Measurements from ENCODE around the gene KCTD13. TPM values are rescaled to one million over a fixed set of nuclear protein-coding genes. Genes with fewer than 3 reads are reported as not detected.

Gene KCTD13
- total and polyA plus RNA-seq, 4 donors = 15.0 to 26.2 (median 16.5) TPM

DNA sequence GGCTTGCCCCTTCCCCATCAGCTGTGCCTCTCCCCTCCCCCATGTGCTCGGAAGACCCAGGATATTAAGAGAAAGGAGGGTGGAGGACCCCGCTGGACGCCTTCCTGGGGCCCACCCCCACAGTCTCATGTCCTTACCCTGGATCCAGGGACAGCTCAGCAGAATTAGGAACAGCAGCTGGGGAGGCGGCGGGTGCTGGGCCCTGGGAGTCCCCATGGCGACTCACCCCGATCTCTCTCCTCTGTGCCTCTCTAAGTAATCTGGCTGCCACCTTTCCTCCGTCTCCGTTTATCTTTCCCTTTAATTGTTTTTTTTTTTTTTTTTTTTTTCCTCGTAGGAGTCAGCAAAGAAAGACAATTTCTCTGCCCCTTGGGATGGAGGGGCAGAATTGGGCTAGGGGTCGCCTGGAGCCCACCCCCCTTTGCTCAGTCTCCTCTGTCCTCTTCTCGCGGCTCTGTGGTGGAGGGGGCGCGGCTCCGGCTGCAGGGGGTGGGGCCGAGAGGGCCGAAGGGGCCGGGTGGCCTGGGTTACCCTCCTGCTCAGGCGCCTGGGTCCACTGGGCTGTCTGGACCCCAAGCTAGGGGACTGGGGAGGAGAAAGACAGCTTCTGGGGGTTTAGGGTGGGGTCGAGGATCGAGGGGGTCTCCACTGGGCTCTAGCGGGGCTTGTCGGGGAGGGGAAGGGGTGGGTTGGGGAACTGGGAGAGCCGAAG, 27.1 kb downstream of the KCTD13 start:
- H3K27ac ChIP-seq (ENCODE audit: low read depth in 1 of 2, low read length in 1 of 2) = no peak overlapping the region
- DNase-seq (peak in 2 of 3 donors; percentile 6), ATAC-seq (ENCODE audit: insufficient read depth, low FRiP score) (peak; percentile 24)
- no peaks in the 10 kb centered on the region for H3K36me3 ChIP-seq (ENCODE audit: control insufficient read depth in 4 of 4, insufficient read depth in 4 of 4, low read length in 4 of 4)
- no peak overlapping the region for H3K4me3 ChIP-seq
- H3K27me3 ChIP-seq (ENCODE audit: control insufficient read depth in 3 of 3, insufficient read depth in 3 of 3, low read length in 2 of 3) = peaks cover 0 to 14% (median 8%) of the 10 kb centered on the region in 3 donors
- peaks cover 0 to 2% (median 0%) of the 10 kb centered on the region in 4 donors for H3K9me3 ChIP-seq (ENCODE audit: control insufficient read depth in 4 of 4, insufficient read depth in 3 of 4, low read length in 3 of 4)
- TF ChIP-seq, protein P1, sequence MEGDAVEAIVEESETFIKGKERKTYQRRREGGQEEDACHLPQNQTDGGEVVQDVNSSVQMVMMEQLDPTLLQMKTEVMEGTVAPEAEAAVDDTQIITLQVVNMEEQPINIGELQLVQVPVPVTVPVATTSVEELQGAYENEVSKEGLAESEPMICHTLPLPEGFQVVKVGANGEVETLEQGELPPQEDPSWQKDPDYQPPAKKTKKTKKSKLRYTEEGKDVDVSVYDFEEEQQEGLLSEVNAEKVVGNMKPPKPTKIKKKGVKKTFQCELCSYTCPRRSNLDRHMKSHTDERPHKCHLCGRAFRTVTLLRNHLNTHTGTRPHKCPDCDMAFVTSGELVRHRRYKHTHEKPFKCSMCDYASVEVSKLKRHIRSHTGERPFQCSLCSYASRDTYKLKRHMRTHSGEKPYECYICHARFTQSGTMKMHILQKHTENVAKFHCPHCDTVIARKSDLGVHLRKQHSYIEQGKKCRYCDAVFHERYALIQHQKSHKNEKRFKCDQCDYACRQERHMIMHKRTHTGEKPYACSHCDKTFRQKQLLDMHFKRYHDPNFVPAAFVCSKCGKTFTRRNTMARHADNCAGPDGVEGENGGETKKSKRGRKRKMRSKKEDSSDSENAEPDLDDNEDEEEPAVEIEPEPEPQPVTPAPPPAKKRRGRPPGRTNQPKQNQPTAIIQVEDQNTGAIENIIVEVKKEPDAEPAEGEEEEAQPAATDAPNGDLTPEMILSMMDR (IDR thresholded peaks at IDR 0.05; ENCODE audit: control extremely low read depth, extremely low read depth) = no peak
- H3K9ac ChIP-seq (ENCODE audit: insufficient read depth in 1 of 2, low read length in 2 of 2) = no peak overlapping the region
- H3K4me1 ChIP-seq (ENCODE audit: control insufficient read depth in 5 of 5, insufficient read depth in 5 of 5, low read length in 5 of 5) = peaks cover 0 to 12% (median 4%) of the 10 kb centered on the region in 5 donors
- 1 to 2% methylated on average over 25 of the region's 25 CpGs for WGBS, 2 donors

DNA sequence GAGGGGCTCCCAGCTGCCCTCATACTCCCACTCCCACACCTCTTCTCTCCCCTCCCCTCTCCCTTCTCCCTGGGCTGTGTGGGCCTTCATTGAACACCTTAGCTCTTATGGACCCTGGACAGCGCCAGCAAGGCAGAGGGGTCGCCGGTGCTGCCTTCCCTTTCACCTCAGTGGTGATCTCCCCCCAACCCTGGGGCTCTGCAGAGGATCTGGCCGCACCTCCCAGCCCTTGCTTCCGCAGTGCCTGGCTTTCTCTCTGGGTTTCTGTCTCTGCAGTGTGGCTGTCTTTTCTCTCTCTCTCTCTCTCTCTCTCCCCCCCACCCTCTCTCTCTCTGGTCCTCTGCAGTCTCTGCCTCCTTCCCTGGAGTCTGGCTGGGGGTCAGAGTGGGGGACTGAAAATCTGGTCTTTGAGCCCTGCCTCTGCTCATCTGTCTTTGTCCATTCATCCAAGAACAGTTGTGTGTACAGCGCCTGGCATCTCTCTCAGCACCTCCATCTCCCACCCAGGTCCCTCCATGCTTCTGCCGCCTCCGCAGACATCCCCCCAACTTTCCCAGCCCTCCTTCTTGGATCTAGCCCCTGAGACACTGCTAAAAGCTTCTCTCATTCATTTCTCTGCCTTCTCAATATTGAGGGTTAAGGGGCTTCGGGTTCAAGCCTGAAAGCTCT, 27.8 kb downstream of the KCTD13 start:
- 15 to 17% methylated on average over 9 of the region's 9 CpGs for WGBS, 2 donors
- peaks cover 0 to 12% (median 4%) of the 10 kb centered on the region in 5 donors for H3K4me1 ChIP-seq (ENCODE audit: control insufficient read depth in 5 of 5, insufficient read depth in 5 of 5, low read length in 5 of 5)
- H3K27me3 ChIP-seq (ENCODE audit: control insufficient read depth in 3 of 3, insufficient read depth in 3 of 3, low read length in 2 of 3) = peaks cover 0 to 14% (median 8%) of the 10 kb centered on the region in 3 donors
- H3K36me3 ChIP-seq (ENCODE audit: control insufficient read depth in 4 of 4, insufficient read depth in 4 of 4, low read length in 4 of 4) = no peaks in the 10 kb centered on the region
- no peak overlapping the region for H3K4me3 ChIP-seq
- DNase-seq (no peak), ATAC-seq (ENCODE audit: insufficient read depth, low FRiP score) (no peak)
- H3K9ac ChIP-seq (ENCODE audit: insufficient read depth in 1 of 2, low read length in 2 of 2) = no peak overlapping the region
- TF ChIP-seq, protein P1 (IDR thresholded peaks at IDR 0.05; ENCODE audit: control extremely low read depth, extremely low read depth) = no peak
- H3K27ac ChIP-seq (ENCODE audit: low read depth in 1 of 2, low read length in 1 of 2) = no peak overlapping the region
- peaks cover 0 to 2% (median 0%) of the 10 kb centered on the region in 4 donors for H3K9me3 ChIP-seq (ENCODE audit: control insufficient read depth in 4 of 4, insufficient read depth in 3 of 4, low read length in 3 of 4)

DNA sequence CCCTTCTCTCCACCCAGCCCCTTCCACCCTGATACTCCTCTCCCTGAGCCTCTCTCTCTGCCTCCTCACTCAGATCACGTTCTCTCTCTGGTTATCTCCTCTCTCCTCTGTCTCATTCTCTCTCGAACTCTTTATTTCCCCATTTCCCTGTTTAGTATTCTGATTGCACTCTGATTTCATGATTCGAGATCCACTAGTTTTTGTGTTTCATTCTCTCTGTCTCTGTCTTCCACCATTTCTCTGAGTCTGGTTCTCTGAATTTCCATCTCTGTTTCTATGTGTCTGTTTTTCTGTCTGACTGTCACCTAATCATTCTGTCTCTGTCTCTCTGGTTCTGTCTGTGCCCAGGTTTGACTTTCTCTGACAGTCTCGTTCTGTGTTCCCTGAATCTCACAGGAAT, 28.7 kb downstream of the KCTD13 start:
- ATAC-seq (ENCODE audit: insufficient read depth, low FRiP score) (no peak), DNase-seq (no peak)
- Histone ChIP-seq H3K9me3 (ENCODE audit: control insufficient read depth in 4 of 4, insufficient read depth in 3 of 4, low read length in 3 of 4) (peaks cover 0 to 2% (median 0%) of the 10 kb centered on the region in 4 donors), H3K4me3 (no peak overlapping the region), H3K27me3 (ENCODE audit: control insufficient read depth in 3 of 3, insufficient read depth in 3 of 3, low read length in 2 of 3) (peaks cover 0 to 14% (median 8%) of the 10 kb centered on the region in 3 donors), H3K36me3 (ENCODE audit: control insufficient read depth in 4 of 4, insufficient read depth in 4 of 4, low read length in 4 of 4) (no peaks in the 10 kb centered on the region), H3K4me1 (ENCODE audit: control insufficient read depth in 5 of 5, insufficient read depth in 5 of 5, low read length in 5 of 5) (peaks cover 0 to 12% (median 4%) of the 10 kb centered on the region in 5 donors), H3K9ac (ENCODE audit: insufficient read depth in 1 of 2, low read length in 2 of 2) (no peak overlapping the region), H3K27ac (ENCODE audit: low read depth in 1 of 2, low read length in 1 of 2) (no peak overlapping the region)
- TF ChIP-seq, protein P1 (IDR thresholded peaks at IDR 0.05; ENCODE audit: control extremely low read depth, extremely low read depth) = no peak
- 49 to 62% methylated on average over 4 of the region's 4 CpGs for WGBS, 2 donors

Measured in lung (tissue), 12 donors.